ENCODE data around the gene RAPGEF6. TPM values are rescaled to one million over a fixed set of nuclear protein-coding genes. Genes with fewer than 3 reads are reported as not detected.

RAPGEF6 gene
- total and polyA plus RNA-seq, 12 donors: 2.5 to 33.8 (median 14.4) TPM

DNA sequence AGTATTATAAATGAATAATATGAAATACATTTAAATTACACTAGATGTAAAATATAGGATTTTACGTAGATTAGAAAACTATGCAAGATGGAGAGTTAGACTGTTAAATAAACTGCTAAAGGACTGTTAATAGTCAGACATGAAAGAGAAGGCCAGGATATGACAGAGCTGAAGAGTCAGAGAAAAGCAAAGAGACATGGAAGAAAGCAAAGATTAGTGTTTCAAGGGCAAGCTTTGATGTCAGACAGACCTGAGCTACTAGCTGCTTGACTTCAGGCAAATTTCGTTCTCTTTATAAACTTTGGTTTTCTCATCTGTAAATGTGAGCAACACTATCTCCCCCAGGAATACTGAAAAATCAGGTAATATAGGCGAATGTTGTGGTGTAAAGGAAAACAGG, 161.3 kb downstream of the RAPGEF6 start:
- TF ChIP-seq POLR2A (IDR thresholded peaks at IDR 0.05): no peak
- TF ChIP-seq, protein P1, sequence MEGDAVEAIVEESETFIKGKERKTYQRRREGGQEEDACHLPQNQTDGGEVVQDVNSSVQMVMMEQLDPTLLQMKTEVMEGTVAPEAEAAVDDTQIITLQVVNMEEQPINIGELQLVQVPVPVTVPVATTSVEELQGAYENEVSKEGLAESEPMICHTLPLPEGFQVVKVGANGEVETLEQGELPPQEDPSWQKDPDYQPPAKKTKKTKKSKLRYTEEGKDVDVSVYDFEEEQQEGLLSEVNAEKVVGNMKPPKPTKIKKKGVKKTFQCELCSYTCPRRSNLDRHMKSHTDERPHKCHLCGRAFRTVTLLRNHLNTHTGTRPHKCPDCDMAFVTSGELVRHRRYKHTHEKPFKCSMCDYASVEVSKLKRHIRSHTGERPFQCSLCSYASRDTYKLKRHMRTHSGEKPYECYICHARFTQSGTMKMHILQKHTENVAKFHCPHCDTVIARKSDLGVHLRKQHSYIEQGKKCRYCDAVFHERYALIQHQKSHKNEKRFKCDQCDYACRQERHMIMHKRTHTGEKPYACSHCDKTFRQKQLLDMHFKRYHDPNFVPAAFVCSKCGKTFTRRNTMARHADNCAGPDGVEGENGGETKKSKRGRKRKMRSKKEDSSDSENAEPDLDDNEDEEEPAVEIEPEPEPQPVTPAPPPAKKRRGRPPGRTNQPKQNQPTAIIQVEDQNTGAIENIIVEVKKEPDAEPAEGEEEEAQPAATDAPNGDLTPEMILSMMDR (IDR thresholded peaks at IDR 0.05): no peak
- Histone ChIP-seq H3K27me3 (no peaks in the 10 kb centered on the region), H3K9me3 (replicated peaks in 1 of 3) (no peaks in the 10 kb centered on the region), H3K4me1 (replicated peaks in 1 of 2) (peaks cover 0 to 6% of the 10 kb centered on the region in 2 donors), H3K27ac (no peak overlapping the region), H3K36me3 (replicated peaks in 1 of 2) (no peaks in the 10 kb centered on the region), H3K4me3 (no peak overlapping the region)
- no peak for DNase-seq
- intact Hi-C loops (cut with DNase I): no loop called here
- WGBS, 4 donors: 85 to 94% (median 89%) methylated on average over 3 of the region's 3 CpGs

DNA sequence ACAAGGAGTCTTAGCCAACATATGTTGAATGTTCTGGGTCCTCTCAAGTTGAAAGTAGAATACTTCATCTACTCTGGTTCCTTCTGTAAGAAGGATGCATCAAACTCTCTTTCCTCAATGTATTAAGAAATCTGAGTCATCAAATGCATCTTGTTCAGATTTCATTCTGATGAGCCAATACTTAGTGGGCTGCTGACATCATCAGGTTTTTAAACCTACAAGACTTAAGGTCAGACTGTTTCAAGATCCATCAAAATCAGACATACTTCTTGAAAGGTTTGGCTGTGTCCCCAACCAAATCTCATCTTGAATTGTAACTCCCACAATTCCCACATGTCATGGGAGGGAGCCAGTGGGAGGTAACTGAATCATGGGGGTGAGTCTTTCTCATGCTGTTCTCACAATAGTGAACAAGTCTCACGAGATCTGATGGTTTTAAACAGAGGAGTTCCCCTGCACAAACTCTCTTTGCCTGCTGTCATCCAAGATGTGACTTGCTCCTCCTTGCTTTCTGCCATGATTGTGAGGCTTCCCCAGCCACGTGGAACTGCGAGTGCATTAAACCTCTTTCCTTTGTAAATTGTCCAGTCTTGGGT, 168.8 kb downstream of the RAPGEF6 start:
- H3K36me3 ChIP-seq (replicated peaks in 1 of 2): no peaks in the 10 kb centered on the region
- no peak overlapping the region for H3K27ac ChIP-seq
- intact Hi-C loops (cut with DNase I): no loop called here
- no peak for DNase-seq
- no peak for TF ChIP-seq POLR2A (IDR thresholded peaks at IDR 0.05)
- TF ChIP-seq, protein P1 (IDR thresholded peaks at IDR 0.05): no peak
- no peaks in the 10 kb centered on the region for H3K27me3 ChIP-seq
- WGBS, 4 donors: 87 to 97% (median 96%) methylated on average over 3 of the region's 3 CpGs
- H3K4me1 ChIP-seq (replicated peaks in 1 of 2): no peaks in the 10 kb centered on the region
- no peak overlapping the region for H3K4me3 ChIP-seq
- no peaks in the 10 kb centered on the region for H3K9me3 ChIP-seq (replicated peaks in 1 of 3)

DNA sequence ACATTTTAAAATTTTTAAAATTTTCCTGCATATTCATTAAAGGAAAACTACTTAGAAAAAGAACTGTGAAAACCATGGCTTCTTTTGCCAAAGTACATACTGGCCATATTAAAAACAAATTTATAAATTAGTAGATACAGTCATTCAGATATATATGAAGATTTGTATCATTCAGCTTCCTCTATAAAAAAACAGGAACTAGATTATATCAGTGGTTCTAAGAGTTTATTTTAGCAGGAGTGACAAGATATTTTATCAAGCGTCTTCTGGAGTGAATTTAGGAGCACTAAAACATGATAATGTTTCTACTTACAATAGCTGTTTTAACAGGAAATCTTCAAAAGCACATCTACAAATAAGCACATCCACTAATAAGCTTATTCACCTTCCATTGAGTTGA, 171.4 kb downstream of the RAPGEF6 start:
- 71 to 90% (median 85%) methylated on average over 1 of the region's 1 CpG for WGBS, 4 donors
- intact Hi-C loops (cut with DNase I): no loop called here
- no peak for TF ChIP-seq POLR2A (IDR thresholded peaks at IDR 0.05)
- TF ChIP-seq, protein P1 (IDR thresholded peaks at IDR 0.05): no peak
- DNase-seq: no peak
- Histone ChIP-seq H3K36me3 (replicated peaks in 1 of 2) (no peaks in the 10 kb centered on the region), H3K27me3 (no peaks in the 10 kb centered on the region), H3K4me1 (replicated peaks in 1 of 2) (no peaks in the 10 kb centered on the region), H3K4me3 (no peak overlapping the region), H3K9me3 (replicated peaks in 1 of 3) (no peaks in the 10 kb centered on the region), H3K27ac (no peak overlapping the region)

DNA sequence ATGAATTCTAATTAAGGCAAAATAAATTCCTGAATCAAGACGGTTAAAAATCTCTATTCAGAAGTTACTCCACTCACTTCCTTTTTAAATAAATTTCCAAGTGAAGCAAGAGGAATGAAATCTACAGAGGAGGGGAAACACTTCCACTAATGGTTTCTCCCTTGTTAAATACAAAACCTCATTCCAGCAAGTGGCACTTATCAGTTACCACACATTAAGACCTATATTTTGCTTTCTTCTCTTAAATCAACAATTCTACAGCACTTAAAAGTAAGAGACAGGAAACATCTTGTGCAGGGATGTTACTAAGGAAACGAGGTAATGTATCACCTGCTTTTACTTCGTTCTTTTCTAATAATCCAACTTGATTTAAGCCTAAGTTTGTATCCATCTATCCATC, 172.6 kb downstream of the RAPGEF6 start:
- no peak for TF ChIP-seq POLR2A (IDR thresholded peaks at IDR 0.05)
- TF ChIP-seq, protein P1 (IDR thresholded peaks at IDR 0.05): no peak
- H3K36me3 ChIP-seq (replicated peaks in 1 of 2): no peaks in the 10 kb centered on the region
- H3K27ac ChIP-seq: no peak overlapping the region
- no peaks in the 10 kb centered on the region for H3K27me3 ChIP-seq
- H3K9me3 ChIP-seq (replicated peaks in 1 of 3): no peaks in the 10 kb centered on the region
- DNase-seq: no peak
- intact Hi-C loops (cut with DNase I): no loop called here
- no peak overlapping the region for H3K4me3 ChIP-seq
- WGBS, 4 donors: 49 to 65% (median 63%) methylated on average over 3 of the region's 3 CpGs
- H3K4me1 ChIP-seq (replicated peaks in 1 of 2): no peaks in the 10 kb centered on the region

Data from adrenal gland (tissue), 12 donors.